Posterior vena cava (tissue), 2 donors: Measurements from ENCODE around the gene BPIFB1. TPM values are rescaled to one million over a fixed set of nuclear protein-coding genes. Genes with fewer than 3 reads are reported as not detected.

Experiments used
- DNase-seq: peaks from one replicate; pipeline ENCODE4 v3.0.0-alpha.2; 2020; ENCODE audit warnings: low spot score
- intact Hi-C, 2 donors: fragments of 100-400 bp; cut with DNase I; formaldehyde crosslinking; loops; one replicate each; pipeline versions ENCODE4 v1.14.1 to v1.14.2; 2022 to 2023
- total RNA-seq, 2 donors: library from RNA; stranded (reverse); fragmentation: NEBNext Ultra II Directional; extraction: Animal tissue kit (Norgen Biotek cat#: 25700); gene quantifications; one replicate each; pipeline ENCODE4 v1.2.1, GENCODE V29; 2021
- donor health status: DM: yes; HTN: yes; CAD: no.
- donor health status: DM: yes; HTN: yes; CAD: no.

Gene BPIFB1
- total RNA-seq, 2 donors from 2014 or later: not detected

DNA sequence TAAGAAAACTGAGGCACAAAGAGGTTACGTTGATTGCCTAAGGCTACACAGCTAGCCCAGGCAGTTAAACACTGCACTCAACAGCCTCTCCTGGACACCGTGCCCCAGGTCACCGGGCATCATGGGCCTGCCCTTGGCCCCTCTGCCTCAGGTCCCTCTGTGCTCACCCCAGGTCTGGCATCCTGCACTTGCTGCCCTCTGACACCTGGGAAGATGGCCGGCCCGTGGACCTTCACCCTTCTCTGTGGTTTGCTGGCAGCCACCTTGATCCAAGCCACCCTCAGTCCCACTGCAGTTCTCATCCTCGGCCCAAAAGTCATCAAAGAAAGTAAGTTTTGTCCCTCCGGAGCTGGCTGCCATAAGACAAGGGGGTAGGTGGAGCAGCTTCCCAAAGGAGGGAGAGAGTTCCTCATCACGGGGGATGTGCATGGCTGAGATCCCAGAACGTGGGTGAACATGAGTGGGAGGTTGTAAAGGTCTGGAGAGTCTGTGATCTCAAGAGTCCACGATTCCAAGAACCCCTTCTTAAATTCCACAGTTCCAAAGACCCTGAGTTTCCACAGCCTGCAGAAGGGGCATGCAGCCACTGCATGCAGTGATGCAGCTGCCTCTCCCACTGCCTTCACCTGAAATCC is 3.0 kb downstream of the BPIFB1 start:
- DNase-seq: peak; percentile 75
- intact Hi-C loops: no loop called here

DNA sequence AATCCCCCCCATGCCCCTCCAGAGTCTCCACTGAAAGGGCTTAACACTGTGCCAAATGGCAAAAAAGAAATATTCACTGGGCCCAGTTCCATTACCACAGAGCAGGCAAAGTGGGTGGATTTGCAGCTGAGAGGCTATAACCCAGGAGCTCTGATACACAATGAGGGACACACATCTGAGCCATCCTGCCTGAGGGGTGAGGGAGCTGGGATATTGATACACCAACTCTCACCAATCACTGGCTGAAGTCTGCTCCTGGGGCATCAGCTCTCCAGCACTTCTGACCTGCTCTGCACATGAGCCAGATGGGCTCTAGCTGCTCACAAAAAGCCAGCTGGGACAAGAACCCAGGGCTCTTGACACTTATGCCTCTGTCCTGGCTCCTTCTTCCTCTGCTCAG is 4.9 kb downstream of the BPIFB1 start:
- intact Hi-C loops: no loop called here
- no peak for DNase-seq

DNA sequence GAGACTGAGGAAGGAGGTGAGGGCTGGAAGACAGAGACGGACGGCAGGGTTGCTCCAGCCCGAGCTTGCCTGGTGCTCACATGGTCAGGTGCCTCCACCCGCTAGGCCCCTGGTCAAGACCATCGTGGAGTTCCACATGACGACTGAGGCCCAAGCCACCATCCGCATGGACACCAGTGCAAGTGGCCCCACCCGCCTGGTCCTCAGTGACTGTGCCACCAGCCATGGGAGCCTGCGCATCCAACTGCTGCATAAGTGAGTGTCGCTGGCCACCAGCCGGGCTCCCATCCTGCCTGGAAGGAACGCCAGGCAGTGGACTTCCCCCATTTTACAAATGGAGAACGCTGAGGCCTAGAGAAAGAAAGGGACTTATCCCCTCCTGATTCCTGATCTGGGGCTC is 7.8 kb downstream of the BPIFB1 start:
- intact Hi-C loops: loop anchor here in 1 of 2 donors (10.0 kb wide), 1 partner anchor 386 kb away; no protein-coding TSS in a partner anchor
- DNase-seq: no peak

DNA sequence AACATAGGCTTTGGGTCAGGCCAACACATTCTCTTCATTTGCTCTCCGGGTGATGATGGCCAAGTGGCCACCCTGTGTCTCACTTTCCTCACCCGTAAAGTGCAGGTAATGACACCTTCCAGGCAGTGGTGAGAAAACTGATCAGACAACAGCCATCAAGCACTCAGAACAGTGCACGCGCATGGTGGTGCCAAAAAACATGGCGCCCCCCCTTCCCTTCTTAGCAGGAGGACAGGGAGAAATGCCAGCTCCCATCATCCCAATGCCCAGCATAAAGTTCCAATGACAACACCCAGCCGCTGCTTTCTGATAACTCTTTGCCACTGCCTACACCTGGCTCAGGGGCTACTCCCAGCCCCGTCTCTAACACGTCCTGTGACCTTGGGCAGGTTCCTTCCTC is 8.4 kb downstream of the BPIFB1 start:
- intact Hi-C loops: loop anchor here in 1 of 2 donors (10.0 kb wide), 1 partner anchor 387 kb away; no protein-coding TSS in a partner anchor

DNA sequence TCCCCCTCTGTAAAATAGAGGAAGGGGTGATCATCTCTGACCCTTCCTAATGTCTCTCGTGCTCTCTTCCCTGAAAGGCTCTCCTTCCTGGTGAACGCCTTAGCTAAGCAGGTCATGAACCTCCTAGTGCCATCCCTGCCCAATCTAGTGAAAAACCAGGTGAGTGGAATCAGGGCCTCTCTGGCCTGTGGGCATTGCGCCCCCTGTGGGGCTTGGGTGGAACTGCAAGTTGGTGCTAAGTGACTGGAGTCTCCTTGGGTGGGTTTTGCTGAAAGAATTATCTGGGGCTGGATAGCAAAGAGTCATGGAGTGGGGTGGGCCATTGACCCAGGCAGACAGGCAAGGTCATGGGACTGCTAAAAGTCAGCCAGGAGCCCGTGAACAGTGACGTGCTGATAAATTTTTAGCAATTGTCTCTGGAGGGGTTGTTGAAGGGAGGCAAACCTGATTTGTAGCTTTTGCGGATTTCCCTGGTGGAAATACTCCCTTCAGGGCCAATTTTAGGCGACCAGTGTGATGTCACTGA is 8.9 kb downstream of the BPIFB1 start:
- intact Hi-C loops: loop anchor here in 1 of 2 donors (10.0 kb wide), 1 partner anchor 387 kb away; no protein-coding TSS in a partner anchor
- DNase-seq: no peak

More for the DNA sequence above, 8.4 kb downstream of the BPIFB1 start:
- no peak for DNase-seq

DNA sequence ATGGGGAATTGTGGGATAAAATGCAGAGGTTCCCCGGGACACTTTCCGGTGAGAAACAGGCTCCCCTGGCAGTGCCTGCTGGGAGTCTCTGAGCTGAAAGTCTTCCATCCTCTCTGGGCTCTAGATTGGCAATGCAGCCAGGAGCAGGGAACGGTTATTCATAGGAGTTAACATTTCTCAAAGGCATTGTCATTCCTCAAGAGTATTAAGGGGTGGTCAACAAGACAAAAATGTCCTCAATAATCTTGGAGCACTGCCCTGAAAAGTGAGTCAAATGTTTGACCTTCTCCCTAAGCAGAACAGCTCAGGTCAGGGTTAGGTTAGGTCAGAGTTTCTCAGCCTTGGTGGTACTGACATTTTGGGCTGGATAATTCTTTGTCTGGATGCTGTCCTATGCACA is 13.2 kb downstream of the BPIFB1 start:
- DNase-seq: no peak
- intact Hi-C loops: loop anchor here (5.0 to 10.0 kb wide), 2 partner anchors 391 to 399 kb away; no protein-coding TSS in a partner anchor

DNA sequence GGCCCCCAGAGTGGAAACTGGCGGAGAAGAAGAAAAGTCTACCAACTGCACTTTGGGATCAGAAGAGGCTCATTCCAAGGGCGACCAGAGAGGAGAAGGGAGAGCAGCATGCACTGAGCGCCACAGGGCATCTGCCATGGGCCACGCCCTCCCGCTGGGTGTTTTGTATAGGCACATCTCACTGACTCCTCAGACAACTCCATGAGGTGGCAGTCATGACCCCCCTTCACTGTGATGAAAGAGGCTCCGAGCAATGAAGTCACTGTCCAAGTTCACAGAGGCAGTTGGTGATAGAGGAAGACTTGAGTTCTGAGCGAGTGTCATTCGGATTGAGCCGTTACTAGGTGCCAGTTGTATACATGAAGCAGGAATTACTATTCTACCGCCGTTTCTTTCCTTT is 15.4 kb downstream of the BPIFB1 start:
- DNase-seq: no peak
- intact Hi-C loops: loop anchor here (5.0 to 10.0 kb wide), 2 partner anchors 394 to 401 kb away; no protein-coding TSS in a partner anchor

DNA sequence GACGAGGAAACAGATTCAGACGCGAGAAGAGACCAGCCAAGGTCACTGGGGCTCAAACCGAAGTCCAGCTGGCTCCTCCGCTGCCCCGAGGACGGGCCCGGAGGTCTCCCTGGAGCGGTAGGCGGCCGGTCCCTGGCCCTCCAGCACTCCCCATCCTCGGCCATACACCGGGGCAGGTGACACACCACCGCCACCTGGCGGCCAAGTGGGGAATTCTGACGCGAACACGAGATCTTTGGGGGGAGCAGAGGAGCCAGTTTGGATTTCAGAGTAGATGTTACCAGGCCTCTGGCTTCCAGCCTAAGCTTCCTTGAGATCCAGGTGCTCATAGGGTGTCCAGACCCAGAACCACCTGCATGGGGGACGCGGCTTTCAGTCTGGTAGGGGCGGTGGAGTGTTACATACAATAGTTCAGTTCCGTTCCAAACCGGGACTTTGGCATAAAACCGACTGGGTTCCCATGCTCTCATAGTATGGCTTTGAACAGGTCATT is 16.1 kb downstream of the BPIFB1 start:
- intact Hi-C loops: loop anchor here (5.0 to 10.0 kb wide), 2 partner anchors 394 to 402 kb away; no protein-coding TSS in a partner anchor
- peak; percentile 89 for DNase-seq

DNA sequence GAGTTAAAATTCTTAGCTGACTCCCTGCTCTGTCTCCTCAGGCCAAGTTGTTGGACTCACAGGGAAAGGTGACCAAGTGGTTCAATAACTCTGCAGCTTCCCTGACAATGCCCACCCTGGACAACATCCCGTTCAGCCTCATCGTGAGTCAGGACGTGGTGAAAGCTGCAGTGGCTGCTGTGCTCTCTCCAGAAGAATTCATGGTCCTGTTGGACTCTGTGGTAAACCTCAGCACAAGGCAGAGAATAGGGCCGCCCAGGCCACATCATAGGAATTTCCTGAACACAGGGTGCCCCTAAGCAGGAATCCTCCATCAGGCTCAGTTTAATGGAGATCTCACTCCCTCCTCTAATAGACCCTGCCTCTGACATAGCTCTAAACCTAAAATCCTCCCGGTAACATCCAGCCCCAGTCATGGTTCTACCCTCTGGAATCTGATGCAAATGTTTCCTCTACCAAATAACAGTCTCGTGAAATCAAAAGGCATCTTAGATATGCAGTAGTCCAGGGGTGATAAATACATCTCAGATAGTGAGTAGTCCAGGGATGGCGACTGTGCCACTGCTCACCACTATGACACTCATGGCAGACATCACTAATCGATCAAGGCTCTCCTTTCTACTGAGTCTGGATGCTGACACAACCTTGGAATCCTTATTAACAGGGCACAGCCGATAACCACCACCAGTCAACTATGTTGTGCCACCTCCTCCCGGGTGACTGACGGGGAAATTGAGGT is 18.3 kb downstream of the BPIFB1 start:
- intact Hi-C loops: no loop called here
- DNase-seq: no peak

DNA sequence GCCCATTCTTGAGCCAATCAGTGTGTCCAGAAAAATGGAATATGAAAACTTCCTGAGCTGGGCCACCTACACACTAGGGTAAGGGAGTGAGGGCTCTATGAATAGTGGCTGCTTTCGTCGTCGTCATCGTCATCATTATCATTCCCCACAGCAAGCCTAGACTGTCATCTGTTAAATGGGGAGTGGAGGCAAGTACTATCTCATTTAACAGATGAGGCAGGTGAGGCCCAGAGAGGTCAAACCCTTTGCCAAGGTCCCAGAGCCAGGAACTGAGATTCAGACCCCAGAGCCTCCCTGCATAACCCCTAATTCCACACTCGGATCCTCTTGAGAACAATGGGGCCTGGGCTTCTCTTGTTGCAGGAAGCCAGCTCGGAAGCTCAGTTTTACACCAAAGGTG is 20.6 kb downstream of the BPIFB1 start:
- no peak for DNase-seq
- intact Hi-C loops: no loop called here

DNA sequence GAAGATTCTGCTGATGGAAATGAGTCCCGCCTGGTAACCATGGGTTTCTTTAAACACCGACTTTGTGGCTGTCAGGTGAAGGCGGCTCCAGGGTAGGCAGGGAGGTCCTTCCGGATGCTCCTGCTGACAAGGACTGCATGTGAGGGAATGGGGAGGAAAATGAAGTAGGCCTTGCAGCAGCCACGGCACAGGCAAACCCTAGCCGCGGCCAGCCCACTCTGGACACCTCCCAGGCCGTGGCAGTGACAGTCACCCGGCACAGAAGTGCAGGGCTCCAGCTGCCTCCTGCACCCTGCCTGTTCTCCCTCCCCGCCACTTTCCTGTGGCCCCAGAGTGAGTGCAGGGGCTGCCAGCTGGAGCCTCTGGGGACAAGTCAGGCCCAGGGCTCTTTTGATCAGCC is 21.0 kb downstream of the BPIFB1 start:
- no peak for DNase-seq
- intact Hi-C loops: no loop called here

DNA sequence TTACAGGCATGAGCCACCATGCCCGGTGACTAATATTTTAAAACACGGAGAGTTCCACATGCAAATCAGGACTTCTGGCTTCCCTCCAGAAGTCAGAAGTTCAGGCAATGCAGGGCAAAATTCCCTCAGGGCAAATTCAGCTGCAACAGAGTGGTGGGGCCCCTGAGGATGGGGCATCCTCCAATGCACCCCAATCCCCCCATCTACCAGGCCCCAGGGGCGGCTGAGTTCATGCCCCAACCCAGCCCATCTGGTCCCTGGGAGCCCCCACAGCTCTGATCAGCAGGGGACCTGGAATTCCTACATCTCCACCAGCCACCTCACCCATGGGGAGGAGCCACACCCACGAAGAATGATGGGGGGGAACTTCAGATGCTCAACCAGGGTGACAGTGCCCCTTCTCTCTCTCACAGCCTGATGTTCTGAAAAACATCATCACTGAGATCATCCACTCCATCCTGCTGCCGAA is 22.6 kb downstream of the BPIFB1 start:
- intact Hi-C loops: no loop called here
- DNase-seq: no peak

DNA sequence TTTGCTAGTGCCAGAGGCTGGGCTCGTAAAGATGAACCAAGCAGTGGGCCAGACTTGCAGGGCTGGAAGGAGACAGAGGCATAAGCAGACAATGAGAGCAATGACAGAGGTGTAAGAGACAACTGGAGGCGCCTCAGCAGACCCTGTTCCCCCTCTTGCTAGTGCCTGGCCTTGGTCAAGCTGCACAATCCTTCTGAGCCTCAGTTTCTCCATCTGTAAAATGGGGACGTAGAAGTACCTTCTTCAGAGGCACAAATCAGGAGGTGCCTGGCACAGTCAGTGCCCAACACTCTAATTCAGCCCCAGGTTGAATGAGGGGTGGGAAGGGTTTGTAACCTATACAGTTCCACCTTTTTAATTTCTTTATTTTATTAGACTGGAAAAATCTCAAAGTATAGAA is 23.2 kb downstream of the BPIFB1 start:
- intact Hi-C loops: no loop called here

DNA sequence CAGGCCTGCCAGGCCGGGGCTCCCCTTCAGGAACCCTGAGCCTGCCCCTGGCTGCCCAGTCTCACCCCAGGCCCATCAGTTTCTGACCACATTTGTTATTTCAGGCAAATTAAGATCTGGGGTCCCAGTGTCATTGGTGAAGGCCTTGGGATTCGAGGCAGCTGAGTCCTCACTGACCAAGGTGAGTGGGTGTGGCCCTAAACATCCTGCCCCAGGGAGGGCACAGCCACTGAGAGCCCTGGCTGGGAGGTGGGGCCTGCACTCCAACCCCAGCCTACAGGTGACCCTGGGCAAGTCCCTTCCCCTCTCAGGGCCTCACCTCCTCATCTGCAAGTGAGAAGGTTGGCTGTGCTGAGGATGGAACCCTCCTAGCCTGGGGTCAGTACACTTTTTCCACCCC is 23.8 kb downstream of the BPIFB1 start:
- intact Hi-C loops: no loop called here
- DNase-seq: no peak

More for the DNA sequence above, 23.2 kb downstream of the BPIFB1 start:
- DNase-seq: no peak

DNA sequence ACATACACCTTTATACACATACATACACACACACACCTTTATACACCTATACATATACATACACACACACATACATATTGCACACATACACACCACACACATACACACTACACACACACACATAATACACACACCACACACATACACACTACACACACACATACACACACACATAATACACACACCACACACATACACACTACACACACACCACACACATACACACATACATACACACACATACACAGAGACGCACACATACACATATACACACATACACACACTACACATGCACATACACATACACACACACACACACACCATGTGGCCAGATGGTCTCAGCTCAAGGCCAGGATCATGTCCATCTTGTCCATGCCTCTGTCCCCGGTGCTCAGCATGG is 25.7 kb downstream of the BPIFB1 start:
- intact Hi-C loops: no loop called here
- no peak for DNase-seq

DNA sequence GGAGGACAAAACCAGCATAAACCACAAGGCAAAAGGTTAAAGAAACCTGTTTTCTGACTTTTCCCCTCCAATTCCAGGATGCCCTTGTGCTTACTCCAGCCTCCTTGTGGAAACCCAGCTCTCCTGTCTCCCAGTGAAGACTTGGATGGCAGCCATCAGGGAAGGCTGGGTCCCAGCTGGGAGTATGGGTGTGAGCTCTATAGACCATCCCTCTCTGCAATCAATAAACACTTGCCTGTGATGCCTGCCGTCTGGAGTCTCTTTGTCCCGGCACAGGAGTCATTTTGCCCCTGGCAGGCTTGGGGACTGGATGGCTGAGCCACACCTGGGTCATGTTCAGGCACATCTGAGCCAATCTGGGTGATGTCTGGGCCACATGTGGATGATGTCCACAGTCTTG is 26.6 kb downstream of the BPIFB1 start:
- no peak for DNase-seq
- intact Hi-C loops: no loop called here

DNA sequence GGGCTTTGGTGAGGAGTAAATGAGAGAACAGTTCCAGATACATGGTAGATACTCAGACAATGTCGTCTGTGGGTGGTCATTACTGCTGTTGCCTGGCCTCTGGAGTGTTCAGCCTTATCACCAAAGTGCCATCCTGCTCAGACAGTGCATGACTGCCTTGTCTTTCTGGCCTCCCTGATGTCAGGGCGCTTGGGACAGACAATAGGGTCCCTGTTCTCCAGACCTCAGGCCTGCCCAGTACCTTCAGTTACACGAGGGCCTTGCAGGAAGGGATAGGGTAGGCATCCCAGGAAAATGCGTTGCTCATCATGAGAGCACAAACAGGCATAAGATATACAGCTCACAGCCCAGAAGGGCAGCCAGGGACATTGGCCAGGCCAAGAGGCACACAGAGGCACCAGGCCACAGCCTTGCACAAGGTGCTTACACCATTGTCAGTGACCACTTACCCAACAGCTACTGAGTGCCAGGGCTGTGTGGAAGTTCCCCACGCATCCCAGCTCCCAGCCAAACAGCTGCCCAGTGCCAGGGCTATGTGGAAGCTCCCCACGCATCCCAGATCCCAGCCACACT is 27.4 kb downstream of the BPIFB1 start:
- intact Hi-C loops: no loop called here
- no peak for DNase-seq

DNA sequence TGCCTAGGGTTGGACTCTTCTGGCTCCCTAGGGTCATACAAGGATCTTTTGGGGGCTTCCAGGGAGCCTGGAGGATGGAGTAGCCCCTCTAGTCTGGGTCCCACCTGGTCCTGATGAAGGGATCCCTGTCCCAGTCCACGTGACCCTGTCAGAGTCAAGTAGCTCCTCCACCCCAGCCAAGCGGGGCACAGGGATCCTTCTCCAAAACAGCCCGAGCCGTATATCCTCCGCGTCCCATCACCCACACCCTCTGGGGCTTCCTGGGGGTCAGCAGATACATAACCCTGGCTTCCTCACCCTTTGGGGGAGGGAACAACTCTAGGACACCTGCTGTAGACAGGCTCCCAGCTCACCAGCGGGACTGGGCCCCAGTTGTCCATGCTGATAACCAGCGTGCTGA is 28.0 kb downstream of the BPIFB1 start:
- intact Hi-C loops: no loop called here

DNA sequence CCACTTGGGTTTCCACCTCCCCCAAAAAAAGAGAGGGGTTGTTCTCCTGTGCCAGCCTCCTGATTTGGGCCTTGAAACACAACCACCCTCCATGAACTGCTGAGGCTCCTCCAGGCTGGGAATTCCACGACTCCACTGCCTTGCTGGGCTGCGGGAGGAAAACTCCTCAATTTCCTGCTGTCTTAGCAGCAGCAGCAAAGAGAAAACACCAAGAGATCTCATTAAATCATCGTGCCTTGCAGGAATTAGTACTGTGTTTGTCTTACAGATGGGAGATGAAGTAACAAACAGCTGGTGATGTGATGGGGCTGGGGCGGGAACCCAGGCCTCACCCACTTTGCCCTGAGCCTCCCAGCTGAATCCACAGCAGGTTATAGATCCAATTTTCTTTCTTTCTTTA is 29.0 kb downstream of the BPIFB1 start:
- intact Hi-C loops: no loop called here
- no peak for DNase-seq

More for the DNA sequence above, 28.0 kb downstream of the BPIFB1 start:
- no peak for DNase-seq

DNA sequence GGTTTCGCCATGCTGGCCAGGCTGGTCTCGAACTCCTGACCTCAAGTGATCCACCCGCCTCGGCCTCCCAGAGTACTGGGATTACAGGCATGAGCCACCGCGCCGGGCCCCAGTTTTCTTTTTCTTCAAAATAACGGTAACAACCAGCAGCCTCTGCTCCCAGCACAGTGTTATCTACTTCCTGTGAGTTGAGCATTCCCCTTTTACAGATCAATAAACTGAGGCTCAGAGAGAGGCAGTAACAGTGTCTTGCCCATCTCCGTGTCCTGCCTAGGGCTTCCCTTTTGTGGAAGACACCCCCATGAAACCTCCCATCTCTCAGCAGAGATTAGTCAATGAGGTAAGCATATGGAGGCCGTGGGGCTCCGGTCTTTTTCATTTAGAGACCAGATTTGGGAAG is 29.6 kb downstream of the BPIFB1 start:
- no peak for DNase-seq
- intact Hi-C loops: no loop called here
